CD8-positive, alpha-beta memory T cell (primary cell): Measurements from ENCODE around the gene ARID4A. TPM values are rescaled to one million over a fixed set of nuclear protein-coding genes. Genes with fewer than 3 reads are reported as not detected.

Experiments
- CTCF ChIA-PET: fragments of 350-600 bp; sonication (Branson Sonifier 250); formaldehyde crosslinking; loops from one replicate; lab custom pipeline; 2021; ENCODE audit warnings: antibody characterized with exemption; lab: Charles Lee
- POLR2A ChIA-PET: fragments of 350-600 bp; sonication (Branson Sonifier 250); formaldehyde crosslinking; loops from one replicate; lab custom pipeline; 2021; ENCODE audit warnings: antibody characterized with exemption; lab: Charles Lee
- DNase-seq, 5 donors: peaks; one replicate each; pipeline versions ENCODE4 v3.0.0 to v3.0.0-alpha.2; 2020 to 2022; ENCODE audit warnings: mixed read lengths in 1 of 5
- H3K27ac ChIP-seq: one replicate; pipeline ENCODE4 v1.7.0; 2013; ENCODE audit warnings: low read depth, mild to moderate bottlenecking, low read length, moderate library complexity
- H3K27me3 ChIP-seq: 2 replicates; pipeline ENCODE4 v1.7.0; 2013; ENCODE audit warnings: low read length, mild to moderate bottlenecking; ENCODE audit not compliant: insufficient read depth, poor library complexity, severe bottlenecking
- H3K36me3 ChIP-seq: 2 replicates; pipeline ENCODE4 v1.7.0; 2013; ENCODE audit warnings: mild to moderate bottlenecking, low read length, moderate library complexity; ENCODE audit not compliant: insufficient read depth
- H3K4me1 ChIP-seq: 2 replicates; pipeline ENCODE4 v1.7.0; 2013; ENCODE audit warnings: mild to moderate bottlenecking, low read length, moderate library complexity; ENCODE audit not compliant: insufficient read depth
- H3K4me3 ChIP-seq: 2 replicates; pipeline ENCODE4 v1.7.0; 2013; ENCODE audit warnings: mild to moderate bottlenecking, low read length
- H3K9me3 ChIP-seq: 2 replicates; pipeline ENCODE4 v1.7.0; 2013; ENCODE audit warnings: mild to moderate bottlenecking, low read length
- H3K27ac Mint-ChIP-seq, 8 donors: one replicate each; pipeline ENCODE4 v1.8.0; 2020 to 2021; ENCODE audit warnings: mixed read lengths in 8 of 8, mild to moderate bottlenecking in 6 of 8, inconsistent platforms in 3 of 8, moderate library complexity in 3 of 8
- H3K27me3 Mint-ChIP-seq, 2 donors: one replicate each; pipeline ENCODE4 v1.8.0; 2020 to 2021; ENCODE audit warnings: mixed read lengths in 2 of 2, mild to moderate bottlenecking in 1 of 2, moderate library complexity in 1 of 2
- H3K36me3 Mint-ChIP-seq, 3 donors: one replicate each; pipeline ENCODE4 v1.8.0; 2020 to 2021; ENCODE audit warnings: mixed read lengths in 3 of 3, inconsistent platforms in 1 of 3, mild to moderate bottlenecking in 1 of 3
- H3K4me1 Mint-ChIP-seq, 3 donors: one replicate each; pipeline ENCODE4 v1.8.0; 2020 to 2021; ENCODE audit warnings: mixed read lengths in 3 of 3, inconsistent platforms in 1 of 3, mild to moderate bottlenecking in 1 of 3
- H3K4me3 Mint-ChIP-seq, 7 donors: one replicate each; pipeline ENCODE4 v1.8.0; 2020 to 2021; ENCODE audit warnings: mixed read lengths in 7 of 7, mild to moderate bottlenecking in 6 of 7, moderate library complexity in 4 of 7, inconsistent platforms in 2 of 7
- H3K9me3 Mint-ChIP-seq, 5 donors: one replicate each; pipeline ENCODE4 v1.8.0; 2020 to 2022; ENCODE audit warnings: mixed read lengths in 5 of 5, mild to moderate bottlenecking in 3 of 5, moderate library complexity in 2 of 5, inconsistent platforms in 1 of 5
- polyA plus RNA-seq: library from polyadenylated mRNA; unstranded; fragments of 300-500 nt; fragmentation: Illumina TruSeq; gene quantifications from one replicate; pipeline ENCODE4 v1.2.3, GENCODE V29; 2021
- total RNA-seq, 2 experiments: library from RNA; stranded (reverse); gene quantifications; one replicate each; pipeline ENCODE4 v1.2.3, GENCODE V29; 2021

Gene ARID4A
- total and polyA plus RNA-seq, 3 experiments from 2014 or later: 19.6 to 38.3 (median 20.4) TPM

GRCh38 chr14:58362798-58363412 lies 64.5 kb downstream of the ARID4A start:
- POLR2A ChIA-PET: no interaction called here
- peak in 2 of 5 donors; percentile 14 to 15 for DNase-seq
- H3K27me3 Mint-ChIP-seq: no peaks in the 10 kb centered on the region
- H3K27ac ChIP-seq: no peak overlapping the region
- H3K36me3 Mint-ChIP-seq: peaks cover 11 to 77% (median 26%) of the 10 kb centered on the region in 3 donors
- H3K4me1 Mint-ChIP-seq: no peaks in the 10 kb centered on the region
- no peak overlapping the region for H3K4me3 Mint-ChIP-seq
- no peaks in the 10 kb centered on the region for H3K9me3 Mint-ChIP-seq
- no peak overlapping the region for H3K4me3 ChIP-seq
- H3K9me3 ChIP-seq: no peaks in the 10 kb centered on the region
- H3K27ac Mint-ChIP-seq: no peak overlapping the region
- H3K36me3 ChIP-seq: peaks cover 40% of the 10 kb centered on the region
- no peaks in the 10 kb centered on the region for H3K4me1 ChIP-seq
- H3K27me3 ChIP-seq: no peaks in the 10 kb centered on the region
- CTCF ChIA-PET: interaction anchor here (1.3 kb wide), 1 partner anchor 87 kb away, joined by 4 read pairs; no protein-coding TSS in a partner anchor

DNA sequence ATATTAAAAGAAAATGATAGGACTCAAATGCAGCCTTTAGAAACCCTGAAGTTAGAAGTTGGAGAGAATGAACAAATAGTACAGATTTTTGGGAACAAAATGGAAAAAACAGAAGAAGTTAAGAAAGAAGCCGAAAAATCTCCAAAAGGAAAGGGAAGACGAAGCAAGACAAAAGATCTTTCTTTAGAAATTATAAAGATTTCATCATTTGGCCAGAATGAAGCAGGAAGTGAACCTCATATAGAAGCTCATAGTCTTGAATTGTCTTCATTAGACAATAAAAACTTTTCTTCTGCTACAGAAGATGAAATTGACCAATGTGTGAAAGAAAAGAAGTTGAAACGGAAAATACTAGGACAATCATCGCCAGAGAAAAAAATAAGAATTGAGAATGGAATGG lies 66.0 kb downstream of the ARID4A start:
- H3K9me3 Mint-ChIP-seq: no peaks in the 10 kb centered on the region
- DNase-seq: no peak
- Histone ChIP-seq H3K36me3 (peaks cover 50% of the 10 kb centered on the region), H3K4me3 (no peak overlapping the region), H3K4me1 (no peaks in the 10 kb centered on the region), H3K9me3 (no peaks in the 10 kb centered on the region), H3K27me3 (no peaks in the 10 kb centered on the region), H3K27ac (no peak overlapping the region)
- ChIA-PET CTCF (interaction anchor here (0.8 to 1.2 kb wide), 3 partner anchors 14 to 63 kb away, joined by 3 read pairs; partner anchors contain the start of genes KIAA0586, TIMM9 and TOMM20L), POLR2A (no interaction called here)
- H3K4me3 Mint-ChIP-seq: no peak overlapping the region
- peak overlapping the region in 3 of 8 donors; percentile 19 to 88 (median 19) for H3K27ac Mint-ChIP-seq
- peaks cover 14 to 80% (median 28%) of the 10 kb centered on the region in 3 donors for H3K36me3 Mint-ChIP-seq
- no peaks in the 10 kb centered on the region for H3K4me1 Mint-ChIP-seq
- no peaks in the 10 kb centered on the region for H3K27me3 Mint-ChIP-seq

- Mint-ChIP-seq H3K27ac (peak overlapping the region in 4 of 8 donors; percentile 4 to 67 (median 49)), H3K27me3 (no peaks in the 10 kb centered on the region), H3K36me3 (peaks cover 12 to 78% (median 30%) of the 10 kb centered on the region in 3 donors), H3K4me3 (no peak overlapping the region), H3K9me3 (no peaks in the 10 kb centered on the region), H3K4me1 (no peaks in the 10 kb centered on the region)
- H3K27me3 ChIP-seq: no peaks in the 10 kb centered on the region
- no peak overlapping the region for H3K4me3 ChIP-seq
- ChIA-PET CTCF (no interaction called here), POLR2A (interaction anchor here (0.5 kb wide), 1 partner anchor 1884 kb away, joined by 3 read pairs; no protein-coding TSS in a partner anchor)
- DNase-seq: no peak
- no peaks in the 10 kb centered on the region for H3K4me1 ChIP-seq
- peaks cover 46% of the 10 kb centered on the region for H3K36me3 ChIP-seq
- H3K27ac ChIP-seq: no peak overlapping the region
- H3K9me3 ChIP-seq: no peaks in the 10 kb centered on the region
These were observed 68.9 kb downstream of the ARID4A start for GRCh38 chr14:58367296-58367695.

DNA sequence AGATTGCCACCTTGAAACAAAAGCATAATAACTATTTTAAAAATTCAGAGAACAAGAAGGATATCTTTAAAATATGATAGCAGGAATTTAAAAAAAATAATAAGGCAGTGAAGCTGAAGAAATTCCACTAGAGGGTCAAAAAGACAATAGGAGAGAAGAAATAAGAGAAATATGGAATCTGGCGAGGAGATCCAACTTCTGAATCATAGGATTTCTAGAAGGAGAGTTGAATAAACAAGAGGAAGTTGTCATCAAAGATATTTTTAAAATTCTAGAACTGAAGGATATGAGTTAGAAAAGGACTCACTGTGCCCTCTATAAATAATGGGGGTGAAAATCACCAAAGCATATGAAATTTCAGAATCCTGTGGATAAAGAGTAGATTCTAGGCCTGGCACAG lies 70.6 kb downstream of the ARID4A start:
- no peaks in the 10 kb centered on the region for H3K9me3 Mint-ChIP-seq
- Histone ChIP-seq H3K36me3 (peaks cover 50% of the 10 kb centered on the region), H3K4me3 (no peak overlapping the region), H3K9me3 (no peaks in the 10 kb centered on the region), H3K27ac (no peak overlapping the region), H3K4me1 (no peaks in the 10 kb centered on the region), H3K27me3 (no peaks in the 10 kb centered on the region)
- H3K36me3 Mint-ChIP-seq: peaks cover 12 to 82% (median 31%) of the 10 kb centered on the region in 3 donors
- H3K4me1 Mint-ChIP-seq: no peaks in the 10 kb centered on the region
- CTCF ChIA-PET: no interaction called here
- no peak overlapping the region for H3K27ac Mint-ChIP-seq
- H3K27me3 Mint-ChIP-seq: no peaks in the 10 kb centered on the region
- no peak for DNase-seq
- H3K4me3 Mint-ChIP-seq: no peak overlapping the region
- POLR2A ChIA-PET: no interaction called here

- no peaks in the 10 kb centered on the region for H3K9me3 Mint-ChIP-seq
- no peak overlapping the region for H3K4me3 Mint-ChIP-seq
- Histone ChIP-seq H3K4me1 (no peaks in the 10 kb centered on the region), H3K36me3 (peaks cover 10% of the 10 kb centered on the region), H3K27me3 (no peaks in the 10 kb centered on the region), H3K4me3 (no peak overlapping the region), H3K27ac (no peak overlapping the region), H3K9me3 (no peaks in the 10 kb centered on the region)
- no peak overlapping the region for H3K27ac Mint-ChIP-seq
- CTCF ChIA-PET: interaction anchor here (1.0 kb wide), 1 partner anchor 19 kb away, joined by 3 read pairs; no protein-coding TSS in a partner anchor
- DNase-seq: no peak
- POLR2A ChIA-PET: interaction anchor here (0.6 kb wide), 1 partner anchor 142 kb away, joined by 11 read pairs; no protein-coding TSS in a partner anchor
- peaks cover 11 to 70% (median 16%) of the 10 kb centered on the region in 3 donors for H3K36me3 Mint-ChIP-seq
- peaks cover 0 to 9% (median 7%) of the 10 kb centered on the region in 3 donors for H3K4me1 Mint-ChIP-seq
- no peaks in the 10 kb centered on the region for H3K27me3 Mint-ChIP-seq
These were observed 78.4 kb downstream of the ARID4A start for GRCh38 chr14:58376791-58377190.

- Histone ChIP-seq H3K4me1 (peaks cover 6% of the 10 kb centered on the region), H3K27me3 (no peaks in the 10 kb centered on the region), H3K9me3 (no peaks in the 10 kb centered on the region), H3K4me3 (no peak overlapping the region), H3K27ac (no peak overlapping the region), H3K36me3 (no peaks in the 10 kb centered on the region)
- POLR2A ChIA-PET: interaction anchor here (0.8 kb wide), 1 partner anchor 10 kb away, joined by 4 read pairs; no protein-coding TSS in a partner anchor
- peak overlapping the region in 1 of 7 donors; percentile 37 for H3K4me3 Mint-ChIP-seq
- peaks cover 4 to 6% (median 6%) of the 10 kb centered on the region in 3 donors for H3K4me1 Mint-ChIP-seq
- peak overlapping the region in 1 of 8 donors; percentile 51 for H3K27ac Mint-ChIP-seq
- DNase-seq: no peak
- CTCF ChIA-PET: no interaction called here
- H3K27me3 Mint-ChIP-seq: peaks cover 0 to 2% of the 10 kb centered on the region in 2 donors
- H3K9me3 Mint-ChIP-seq: no peaks in the 10 kb centered on the region
- H3K36me3 Mint-ChIP-seq: peaks cover 0 to 3% (median 2%) of the 10 kb centered on the region in 3 donors
These were observed 92.5 kb downstream of the ARID4A start for GRCh38 chr14:58390830-58391229.

GRCh38 chr14:58395562-58395811 lies 97.1 kb downstream of the ARID4A start:
- Mint-ChIP-seq H3K4me3 (peak overlapping the region; percentile 81 to 90 (median 85)), H3K4me1 (peaks cover 11 to 16% (median 12%) of the 10 kb centered on the region in 3 donors), H3K27ac (peak overlapping the region; percentile 73 to 98 (median 90)), H3K36me3 (peaks cover 0 to 2% (median 0%) of the 10 kb centered on the region in 3 donors), H3K27me3 (peaks cover 0 to 2% of the 10 kb centered on the region in 2 donors), H3K9me3 (no peaks in the 10 kb centered on the region)
- H3K9me3 ChIP-seq: no peaks in the 10 kb centered on the region
- ChIA-PET POLR2A (interaction anchor here (0.6 to 2.7 kb wide), 3 partner anchors 31 to 118 kb away, joined by 6 to 23 read pairs (median 7); partner anchors contain the start of genes ARID4A, KIAA0586 and TIMM9), CTCF (interaction anchor here (0.7 to 2.8 kb wide), 22 partner anchors 9 to 287 kb away, joined by 3 to 17 read pairs (median 4); partner anchors contain the start of genes ACTR10, KIAA0586 and TIMM9)
- H3K4me3 ChIP-seq: peak overlapping the region; percentile 59
- no peak for DNase-seq
- H3K4me1 ChIP-seq: peaks cover 6% of the 10 kb centered on the region
- no peak overlapping the region for H3K27ac ChIP-seq
- H3K27me3 ChIP-seq: no peaks in the 10 kb centered on the region
- H3K36me3 ChIP-seq: no peaks in the 10 kb centered on the region
